Gastroesophageal sphincter (tissue), 4 donors: ENCODE data around the gene OR51G2. TPM values are rescaled to one million over a fixed set of nuclear protein-coding genes. Genes with fewer than 3 reads are reported as not detected.

Source experiments
- ATAC-seq: fragments of 150-250 bp; one replicate; pipeline ENCODE4 v1.9.1; 2016; ENCODE audit warnings: mild to moderate bottlenecking, moderate library complexity
- H3K27ac ChIP-seq, 4 donors: fragments of 200-600 bp; sonication (generic) in 3 of 4; 1 replicate in 3 of 4; 2 replicates in 1 of 4; pipeline ENCODE4 v1.5.1; 2016 to 2019
- H3K27me3 ChIP-seq: fragments of 200-600 bp; sonication (generic); one replicate; pipeline ENCODE4 v1.5.1; 2019
- H3K36me3 ChIP-seq, 2 donors: fragments of 200-600 bp; sonication (generic); one replicate each; pipeline ENCODE4 v1.5.1; 2019; ENCODE audit warnings: control low read depth in 1 of 2
- H3K4me1 ChIP-seq, 3 donors: fragments of 200-600 bp; sonication (generic); 1 replicate in 2 of 3; 2 replicates in 1 of 3; pipeline ENCODE4 v1.5.1; 2016 to 2019; ENCODE audit warnings: control low read depth in 2 of 3
- H3K4me3 ChIP-seq, 2 donors: fragments of 200-600 bp; sonication (generic); one replicate each; pipeline ENCODE4 v1.5.1; 2019; ENCODE audit warnings: mild to moderate bottlenecking in 1 of 2, moderate library complexity in 1 of 2
- H3K9me3 ChIP-seq, 3 donors: fragments of 200-600 bp; sonication (generic); one replicate each; pipeline ENCODE4 v1.5.1; 2017 to 2019; ENCODE audit warnings: control low read depth in 2 of 3
- EP300 ChIP-seq: sonication (generic); formaldehyde crosslinking; IDR thresholded peaks from one replicate; pipeline ENCODE4 v1.6.1; 2017; ENCODE audit warnings: antibody characterized with exemption, mild to moderate bottlenecking
- POLR2A ChIP-seq, 2 donors: fragments of 450-650 bp; IDR thresholded peaks; one replicate each; pipeline ENCODE4 v1.6.1; 2017; ENCODE audit warnings: antibody characterized with exemption in 2 of 2, mild to moderate bottlenecking in 2 of 2, moderate library complexity in 1 of 2
- POLR2AphosphoS5 ChIP-seq: sonication (generic); formaldehyde crosslinking; IDR thresholded peaks from one replicate; pipeline ENCODE4 v1.6.1; 2017; ENCODE audit warnings: antibody characterized with exemption
- WGBS, 2 donors: methylation state at CpG; one replicate each; pipeline ENCODE4 v1.1.5; 2018; ENCODE audit warnings: low coverage in 1 of 2; 5-methylcytosine and 5-hydroxymethylcytosine counted together
- total RNA-seq, 4 donors: library from RNA; depleted of rRNA; stranded (reverse); fragments of >200 nt; gene quantifications; one replicate each; pipeline ENCODE4 v1.1.0, GENCODE V29; 2016
- TF ChIP-seq, protein P1 (sequence below), 4 experiments: fragments of 200-600 bp in 2 of 4; fragments of 450-650 bp in 2 of 4; sonication (generic) in 1 of 4; IDR thresholded peaks; one replicate each; pipeline ENCODE4 v1.5.1; 2017 to 2019; ENCODE audit warnings: antibody characterized with exemption in 4 of 4, mild to moderate bottlenecking in 2 of 4, moderate library complexity in 2 of 4

OR51G2 gene
- total RNA-seq, 4 donors from 2014 or later = not detected

DNA sequence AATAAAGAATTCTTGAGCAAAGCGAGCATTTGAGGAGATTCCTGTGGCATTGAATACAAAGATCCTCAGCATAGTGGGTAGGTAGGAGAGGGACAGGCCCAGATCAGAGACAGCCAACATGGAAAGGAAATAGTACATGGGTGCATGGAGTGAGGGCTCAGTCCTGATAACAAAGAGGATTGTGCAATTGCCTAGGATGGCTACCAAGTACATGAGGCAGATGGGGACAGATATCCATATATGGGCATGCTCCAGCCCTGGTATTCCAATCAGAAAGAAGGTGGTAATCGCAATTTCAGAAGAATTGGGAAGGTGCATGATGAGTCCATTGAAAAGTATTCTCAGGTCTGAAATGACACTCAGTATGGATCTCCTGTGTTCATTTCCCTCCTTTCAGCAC lies 28.9 kb downstream of the OR51G2 start:
- ATAC-seq = no peak
- Histone ChIP-seq H3K27me3 (no peaks in the 10 kb centered on the region), H3K9me3 (no peaks in the 10 kb centered on the region), H3K36me3 (no peaks in the 10 kb centered on the region), H3K27ac (no peak overlapping the region), H3K4me3 (no peak overlapping the region), H3K4me1 (no peaks in the 10 kb centered on the region)
- TF ChIP-seq POLR2A (IDR thresholded peaks at IDR 0.05) (no peak), EP300 (no peak), POLR2AphosphoS5 (no peak)
- TF ChIP-seq, protein P1, sequence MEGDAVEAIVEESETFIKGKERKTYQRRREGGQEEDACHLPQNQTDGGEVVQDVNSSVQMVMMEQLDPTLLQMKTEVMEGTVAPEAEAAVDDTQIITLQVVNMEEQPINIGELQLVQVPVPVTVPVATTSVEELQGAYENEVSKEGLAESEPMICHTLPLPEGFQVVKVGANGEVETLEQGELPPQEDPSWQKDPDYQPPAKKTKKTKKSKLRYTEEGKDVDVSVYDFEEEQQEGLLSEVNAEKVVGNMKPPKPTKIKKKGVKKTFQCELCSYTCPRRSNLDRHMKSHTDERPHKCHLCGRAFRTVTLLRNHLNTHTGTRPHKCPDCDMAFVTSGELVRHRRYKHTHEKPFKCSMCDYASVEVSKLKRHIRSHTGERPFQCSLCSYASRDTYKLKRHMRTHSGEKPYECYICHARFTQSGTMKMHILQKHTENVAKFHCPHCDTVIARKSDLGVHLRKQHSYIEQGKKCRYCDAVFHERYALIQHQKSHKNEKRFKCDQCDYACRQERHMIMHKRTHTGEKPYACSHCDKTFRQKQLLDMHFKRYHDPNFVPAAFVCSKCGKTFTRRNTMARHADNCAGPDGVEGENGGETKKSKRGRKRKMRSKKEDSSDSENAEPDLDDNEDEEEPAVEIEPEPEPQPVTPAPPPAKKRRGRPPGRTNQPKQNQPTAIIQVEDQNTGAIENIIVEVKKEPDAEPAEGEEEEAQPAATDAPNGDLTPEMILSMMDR (IDR thresholded peaks at IDR 0.05) = no peak
- WGBS, 2 donors = 70 to 83% methylated on average over 2 of the region's 2 CpGs

DNA sequence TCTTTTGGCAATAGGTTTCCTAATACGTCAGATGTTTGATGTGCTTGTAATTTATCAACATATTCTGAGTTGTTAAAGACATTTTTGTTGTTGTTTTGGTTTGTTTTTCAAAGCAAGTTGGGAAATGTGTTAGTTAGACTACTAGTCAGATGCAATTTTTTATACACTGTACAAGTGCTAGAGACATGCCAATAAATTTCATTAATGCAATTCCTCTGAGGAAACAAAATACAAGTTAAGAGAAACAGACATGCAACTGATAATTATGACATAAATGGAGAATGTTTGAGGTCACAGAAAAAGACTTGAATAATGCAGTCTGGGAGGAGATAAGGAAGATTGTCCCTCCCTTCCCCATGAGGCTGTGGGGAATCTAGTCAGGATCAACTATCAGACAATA lies 31.6 kb downstream of the OR51G2 start:
- 0% methylated on average over 1 of the region's 1 CpG for whole genome bisulfite sequencing, 2 donors
- Histone ChIP-seq H3K4me1 (no peaks in the 10 kb centered on the region), H3K9me3 (no peaks in the 10 kb centered on the region), H3K36me3 (no peaks in the 10 kb centered on the region), H3K27ac (no peak overlapping the region), H3K4me3 (no peak overlapping the region), H3K27me3 (no peaks in the 10 kb centered on the region)
- no peak for ATAC-seq
- TF ChIP-seq, protein P1 (IDR thresholded peaks at IDR 0.05) = no peak
- TF ChIP-seq POLR2AphosphoS5 = no peak

DNA sequence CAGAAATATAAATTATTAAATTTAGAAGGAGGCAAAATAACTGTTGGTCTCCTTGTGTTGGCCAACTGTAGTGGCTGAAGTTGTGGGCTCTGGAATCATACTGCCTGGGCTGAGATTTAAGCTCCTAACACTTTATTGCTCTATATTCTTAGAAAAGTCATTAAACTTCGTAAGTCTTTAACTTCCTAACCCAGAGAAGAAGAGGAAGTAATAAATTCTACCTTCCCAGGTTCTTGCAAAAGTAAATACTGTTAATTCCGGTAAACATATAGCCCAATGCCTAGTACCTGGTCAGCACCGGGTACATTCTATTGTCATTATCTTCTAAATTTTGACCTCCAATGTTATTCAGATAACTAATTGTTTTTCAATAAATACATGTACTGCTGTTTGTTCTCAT lies 33.0 kb downstream of the OR51G2 start:
- Histone ChIP-seq H3K27ac (no peak overlapping the region), H3K36me3 (no peaks in the 10 kb centered on the region), H3K4me3 (no peak overlapping the region), H3K9me3 (no peaks in the 10 kb centered on the region), H3K4me1 (no peaks in the 10 kb centered on the region), H3K27me3 (no peaks in the 10 kb centered on the region)
- no peak for ATAC-seq
- TF ChIP-seq EP300 (no peak), POLR2A (IDR thresholded peaks at IDR 0.05) (no peak), POLR2AphosphoS5 (no peak)
- TF ChIP-seq, protein P1 (IDR thresholded peaks at IDR 0.05) = no peak
- 82 to 83% methylated on average over 3 of the region's 3 CpGs for WGBS, 2 donors

DNA sequence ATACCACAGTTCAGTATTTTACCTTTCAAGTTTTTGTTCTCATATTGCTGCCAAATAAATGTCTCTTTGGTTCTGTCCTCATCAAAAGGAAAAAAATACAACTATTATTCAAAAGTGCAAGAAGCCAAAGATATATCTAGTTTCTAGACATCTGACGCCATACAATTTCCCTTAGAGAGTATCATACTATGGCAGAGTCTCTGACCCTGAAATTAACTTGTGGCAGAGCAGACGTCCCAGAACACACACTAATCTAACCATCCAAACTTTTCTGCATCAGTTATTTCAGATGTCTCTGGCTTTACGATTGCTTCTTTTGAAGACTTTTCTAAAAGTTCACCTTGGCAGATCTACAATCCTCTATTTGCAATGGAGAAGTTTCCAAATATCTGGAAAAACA lies 34.8 kb downstream of the OR51G2 start:
- Histone ChIP-seq H3K4me3 (no peak overlapping the region), H3K27ac (no peak overlapping the region), H3K4me1 (no peaks in the 10 kb centered on the region), H3K36me3 (no peaks in the 10 kb centered on the region), H3K9me3 (no peaks in the 10 kb centered on the region), H3K27me3 (no peaks in the 10 kb centered on the region)
- TF ChIP-seq POLR2A (IDR thresholded peaks at IDR 0.05) = no peak
- TF ChIP-seq POLR2AphosphoS5 = no peak
- TF ChIP-seq, protein P1 (IDR thresholded peaks at IDR 0.05) = no peak
- TF ChIP-seq EP300 = no peak
- 50 to 63% methylated on average over 2 to 3 of the region's 3 CpGs for WGBS, 2 donors
- no peak for ATAC-seq

DNA sequence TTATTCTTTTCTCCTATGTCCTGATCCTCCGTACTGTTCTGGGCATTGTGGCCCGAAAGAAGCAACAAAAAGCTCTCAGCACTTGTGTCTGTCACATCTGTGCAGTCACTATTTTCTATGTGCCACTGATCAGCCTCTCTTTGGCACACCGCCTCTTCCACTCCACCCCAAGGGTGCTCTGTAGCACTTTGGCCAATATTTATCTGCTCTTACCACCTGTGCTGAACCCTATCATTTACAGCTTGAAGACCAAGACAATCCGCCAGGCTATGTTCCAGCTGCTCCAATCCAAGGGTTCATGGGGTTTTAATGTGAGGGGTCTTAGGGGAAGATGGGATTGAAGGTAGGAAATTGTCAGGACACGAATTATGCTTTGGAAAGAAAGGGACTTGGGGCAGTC lies 36.6 kb downstream of the OR51G2 start:
- H3K4me1 ChIP-seq = no peaks in the 10 kb centered on the region
- H3K27ac ChIP-seq = no peak overlapping the region
- WGBS, 2 donors = 75 to 79% methylated on average over 4 of the region's 5 CpGs
- TF ChIP-seq POLR2A (IDR thresholded peaks at IDR 0.05) (no peak), EP300 (no peak), POLR2AphosphoS5 (no peak)
- TF ChIP-seq, protein P1 (IDR thresholded peaks at IDR 0.05) = no peak
- H3K36me3 ChIP-seq = no peaks in the 10 kb centered on the region
- no peaks in the 10 kb centered on the region for H3K27me3 ChIP-seq
- no peak overlapping the region for H3K4me3 ChIP-seq
- no peak for ATAC-seq
- no peaks in the 10 kb centered on the region for H3K9me3 ChIP-seq
